Vagina (tissue), 2 donors: Measurements from ENCODE around the gene WWOX.

Source experiments
- CTCF ChIP-seq, 3 experiments: fragments of 450-650 bp in 2 of 3; fragments of 200-600 bp in 1 of 3; sonication (generic) in 1 of 3; IDR thresholded peaks; one replicate each; pipeline ENCODE4 v1.5.1; 2017 to 2019; ENCODE audit warnings: antibody characterized with exemption in 3 of 3, mild to moderate bottlenecking in 2 of 3, moderate library complexity in 2 of 3
- POLR2A ChIP-seq, 2 donors: fragments of 450-650 bp; IDR thresholded peaks; one replicate each; pipeline ENCODE4 v1.6.1; 2017; ENCODE audit warnings: antibody characterized with exemption in 2 of 2, mild to moderate bottlenecking in 2 of 2, moderate library complexity in 2 of 2
- POLR2AphosphoS5 ChIP-seq, 2 donors: sonication (generic); formaldehyde crosslinking; IDR thresholded peaks; one replicate each; pipeline ENCODE4 v1.9.0; 2017; ENCODE audit warnings: antibody characterized with exemption in 2 of 2, mild to moderate bottlenecking in 2 of 2, low read depth in 1 of 2; ENCODE audit not compliant: insufficient read depth in 1 of 2

DNA sequence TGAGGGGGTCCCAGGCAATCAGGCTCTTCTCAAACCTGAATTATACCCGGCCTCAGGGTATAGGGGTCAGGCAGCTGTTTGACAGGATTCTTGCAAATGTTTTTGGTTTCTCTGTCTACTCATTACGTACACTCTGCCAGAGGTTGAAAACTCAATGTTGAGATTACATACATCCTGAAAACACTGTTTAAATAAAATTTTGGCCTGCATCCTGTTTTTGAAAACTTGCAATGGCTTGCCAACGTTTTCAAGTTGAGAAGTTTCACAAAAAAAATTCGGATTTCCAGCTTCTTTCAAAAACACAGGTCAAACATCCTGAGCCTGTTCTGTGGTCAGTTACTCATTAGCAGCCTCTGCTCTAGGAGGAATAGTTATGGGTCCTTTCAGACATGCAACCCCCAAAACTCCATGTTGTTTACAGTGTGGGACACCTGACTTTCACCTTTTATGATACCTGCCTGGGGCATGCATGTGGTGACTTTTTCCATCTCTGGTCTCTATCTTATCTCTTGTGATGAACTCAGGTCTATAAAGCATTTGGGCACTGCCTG, 577.8 kb downstream of the WWOX start:
- no peak for TF ChIP-seq CTCF (IDR thresholded peaks at IDR 0.05)
- TF ChIP-seq POLR2A (IDR thresholded peaks at IDR 0.05), result no peak
- TF ChIP-seq POLR2AphosphoS5 (IDR thresholded peaks at IDR 0.05; ENCODE audit: insufficient read depth in 1 of 2, low read depth in 1 of 2), result no peak
